ENCODE measurements around the gene ITIH3. TPM values are rescaled to one million over a fixed set of nuclear protein-coding genes. Genes with fewer than 3 reads are reported as not detected.

ITIH3 gene
- total RNA-seq, 1 experiment from 2014 or later = 0.67 TPM

GRCh38 chr3:52791928-52792327 is 2.7 kb upstream of the ITIH3 start:
- no peaks in the 10 kb centered on the region for H3K27me3 ChIP-seq (ENCODE audit: control insufficient read depth, insufficient read depth, low read length)
- DNase-seq (ENCODE audit: low read depth, low spot score) (no peak), ATAC-seq (no peak)
- ChIA-PET POLR2A (no interaction called here), CTCF (interaction anchor here (1.3 kb wide), 1 partner anchor 29 kb away, joined by 7 read pairs; no protein-coding TSS in a partner anchor)
- in situ Hi-C loops (cut with HindIII; ENCODE audit: low pct_unique_long_range_greater_than_20kb, low sequenced_read_pairs) = no loop called here
- BruUV-seq (replicated peaks) = no TSS peak
- intact Hi-C loops (cut with micrococcal nuclease; ENCODE audit: unreplicated experiment) = no loop called here
- no peaks in the 10 kb centered on the region for H3K36me3 ChIP-seq (ENCODE audit: control insufficient read depth, insufficient read depth, low read length)
- H3K4me3 ChIP-seq (ENCODE audit: low read depth in 2 of 2, low read length in 2 of 2) = no peak overlapping the region
- TF ChIP-seq SIN3A (IDR thresholded peaks at IDR 0.05; ENCODE audit: borderline replicate concordance, insufficient read depth, low read depth, low read length) (no peak), TCF7L2 (IDR thresholded peaks at IDR 0.05; ENCODE audit: low read depth, low read length) (no peak), REST (IDR thresholded peaks at IDR 0.05; ENCODE audit: insufficient read depth in 1 of 2, low read depth in 2 of 2, low read length in 1 of 2) (no peak), POLR2AphosphoS5 (IDR thresholded peaks at IDR 0.05; ENCODE audit: low read depth, low read length) (no peak), CTCF (IDR thresholded peaks at IDR 0.05) (no peak)
- H3K4me1 ChIP-seq (ENCODE audit: control insufficient read depth, insufficient read depth, low read length) = no peaks in the 10 kb centered on the region
- no peaks in the 10 kb centered on the region for H3K9me3 ChIP-seq (ENCODE audit: control insufficient read depth, insufficient read depth, low read depth, low read length)
- no peak overlapping the region for H3K27ac ChIP-seq (ENCODE audit: low read length)

- no peaks in the 10 kb centered on the region for H3K4me1 ChIP-seq (ENCODE audit: control insufficient read depth, insufficient read depth, low read length)
- in situ Hi-C loops (cut with HindIII; ENCODE audit: low pct_unique_long_range_greater_than_20kb, low sequenced_read_pairs) (no loop called here), intact Hi-C loops (cut with micrococcal nuclease; ENCODE audit: unreplicated experiment) (no loop called here)
- H3K4me3 ChIP-seq (ENCODE audit: low read depth in 2 of 2, low read length in 2 of 2) = no peak overlapping the region
- ChIA-PET POLR2A (no interaction called here), CTCF (interaction anchor here (0.7 to 1.3 kb wide), 2 partner anchors 29 to 50 kb away, joined by 3 to 7 read pairs; no protein-coding TSS in a partner anchor)
- no peaks in the 10 kb centered on the region for H3K27me3 ChIP-seq (ENCODE audit: control insufficient read depth, insufficient read depth, low read length)
- DNase-seq (ENCODE audit: low read depth, low spot score) (no peak), ATAC-seq (no peak)
- H3K36me3 ChIP-seq (ENCODE audit: control insufficient read depth, insufficient read depth, low read length) = no peaks in the 10 kb centered on the region
- no peaks in the 10 kb centered on the region for H3K9me3 ChIP-seq (ENCODE audit: control insufficient read depth, insufficient read depth, low read depth, low read length)
- BruUV-seq (replicated peaks) = no TSS peak
- no peak overlapping the region for H3K27ac ChIP-seq (ENCODE audit: low read length)
- TF ChIP-seq TCF7L2 (IDR thresholded peaks at IDR 0.05; ENCODE audit: low read depth, low read length) (no peak), POLR2AphosphoS5 (IDR thresholded peaks at IDR 0.05; ENCODE audit: low read depth, low read length) (no peak), REST (IDR thresholded peaks at IDR 0.05; ENCODE audit: insufficient read depth in 1 of 2, low read depth in 2 of 2, low read length in 1 of 2) (no peak), CTCF (IDR thresholded peaks at IDR 0.05) (no peak; the same call in 1 of the 2 replicates), SIN3A (IDR thresholded peaks at IDR 0.05; ENCODE audit: borderline replicate concordance, insufficient read depth, low read depth, low read length) (no peak)
Measured at GRCh38 chr3:52792413-52792812, 2.2 kb upstream of the ITIH3 start.
